Measurements from ENCODE around the gene ACSF2. TPM values are rescaled to one million over a fixed set of nuclear protein-coding genes. Genes with fewer than 3 reads are reported as not detected.

The ACSF2 gene
- total and polyA plus RNA-seq, 2 donors (not counting 3 experiments of a cell fraction or from before 2014, with no cell fraction given): 33.2 to 37.2 TPM

DNA sequence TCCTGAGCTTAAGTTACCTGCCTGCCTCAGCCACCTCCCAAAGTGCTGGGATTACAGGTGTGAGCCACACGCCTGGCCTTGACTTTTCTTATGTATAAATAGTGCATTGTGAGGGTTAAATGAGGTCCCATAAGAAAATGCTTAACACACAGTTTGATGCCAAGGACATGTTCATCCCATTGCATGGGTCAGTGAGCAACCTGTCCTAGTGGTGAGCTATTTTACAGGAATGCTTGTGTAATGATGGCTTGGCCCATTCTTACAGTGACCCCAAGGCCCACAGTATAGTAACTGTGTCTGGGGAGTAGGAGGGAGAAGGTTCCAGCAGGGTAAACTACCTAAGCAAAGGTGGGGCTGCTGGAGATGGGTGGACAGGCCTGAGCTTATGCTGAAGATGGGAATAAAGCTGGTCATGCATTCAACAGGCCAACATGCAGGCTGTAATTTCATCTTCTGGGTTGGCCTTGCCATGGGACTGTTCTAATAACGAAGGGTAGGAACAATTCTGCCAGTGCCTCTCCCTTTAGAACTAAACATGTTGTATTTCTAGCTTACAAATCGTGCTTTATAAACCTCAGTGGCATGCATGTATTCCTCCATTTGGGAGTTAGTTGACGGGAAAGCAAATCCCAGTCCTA lies 6.2 kb downstream of the ACSF2 start:
- Histone ChIP-seq H3K36me3 (ENCODE audit: control insufficient read depth in 2 of 2, extremely low read depth in 1 of 2, insufficient read depth in 2 of 2, low read length in 2 of 2) (peaks cover 0 to 4% of the 10 kb centered on the region in 2 experiments), H3K4me2 (ENCODE audit: insufficient read depth, low read length) (no peak overlapping the region), H4K20me1 (replicated peaks; ENCODE audit: control insufficient read depth, extremely low read depth, insufficient read depth, low read length) (no peaks in the 10 kb centered on the region), H3K9me3 (replicated peaks; ENCODE audit: control insufficient read depth, insufficient read depth, low read length) (no peaks in the 10 kb centered on the region), H3K4me3 (replicated peaks in 1 of 3; ENCODE audit: insufficient read depth in 1 of 3, low read depth in 1 of 3, low read length in 3 of 3) (no peak overlapping the region), H2AFZ (ENCODE audit: low read depth, low read length) (no peak overlapping the region), H3K27me3 (ENCODE audit: control insufficient read depth in 2 of 2, insufficient read depth in 2 of 2, low read length in 2 of 2) (no peaks in the 10 kb centered on the region), H3K79me2 (ENCODE audit: control insufficient read depth, insufficient read depth, low read length) (no peaks in the 10 kb centered on the region), H3K27ac (ENCODE audit: insufficient read depth, low read depth, low read length) (no peak overlapping the region), H3K9me1 (replicated peaks; ENCODE audit: control insufficient read depth, extremely low read depth, insufficient read depth, low read length) (no peaks in the 10 kb centered on the region), H3K4me1 (ENCODE audit: control insufficient read depth, extremely low read depth, insufficient read depth, low read length) (peaks cover under 1% of the 10 kb centered on the region), H3K9ac (replicated peaks; ENCODE audit: extremely low read depth, insufficient read depth, low read length) (no peak overlapping the region)
- FAIRE-seq (no peak), DNase-seq (ENCODE audit: low read depth, low spot score) (no peak)
- no peak for TF ChIP-seq EZH2 (IDR thresholded peaks at IDR 0.05; ENCODE audit: borderline replicate concordance, low read depth, low read length, severe bottlenecking)
- CTCF ChIA-PET: interaction anchor here (1.5 to 4.4 kb wide), 3 partner anchors 11 to 35 kb away, joined by 4 to 20 read pairs (median 5); partner anchors contain the start of gene LRRC59
- BruUV-seq (replicated peaks): no TSS peak
- intact Hi-C loops (cut with micrococcal nuclease) (no loop called here), dilution Hi-C loops (cut with MboI; ENCODE audit: extremely low pct_ligation_motif_present, low sequenced_read_pairs) (no loop called here)
- POLR2A ChIA-PET: no interaction called here

DNA sequence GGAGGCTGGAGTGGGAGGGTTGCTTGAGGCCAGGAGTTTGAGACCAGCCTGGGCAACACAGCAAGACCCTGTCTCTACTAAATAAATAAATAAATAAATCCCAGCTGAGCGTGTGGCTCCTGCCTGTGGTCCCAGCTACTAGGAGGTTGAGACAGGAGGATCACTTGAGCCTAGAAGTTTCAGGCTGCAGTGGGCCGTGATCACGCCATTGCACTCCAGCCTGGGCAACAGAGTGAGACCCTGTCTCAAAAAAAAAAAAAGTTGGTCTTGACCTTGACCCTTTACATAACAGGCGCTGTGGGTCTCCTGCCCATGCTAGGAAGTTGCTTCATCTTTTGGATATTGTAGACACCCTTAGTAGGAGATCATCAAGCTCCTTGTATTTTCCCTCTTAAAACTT lies 11.4 kb downstream of the ACSF2 start:
- FAIRE-seq (no peak), DNase-seq (ENCODE audit: low read depth, low spot score) (no peak)
- TF ChIP-seq POLR2AphosphoS5 (IDR thresholded peaks at IDR 0.05; ENCODE audit: insufficient read depth, low read depth, low read length): no peak
- TF ChIP-seq MYC (IDR thresholded peaks at IDR 0.05; ENCODE audit: low read depth, low read length): no peak
- TF ChIP-seq, protein P1, sequence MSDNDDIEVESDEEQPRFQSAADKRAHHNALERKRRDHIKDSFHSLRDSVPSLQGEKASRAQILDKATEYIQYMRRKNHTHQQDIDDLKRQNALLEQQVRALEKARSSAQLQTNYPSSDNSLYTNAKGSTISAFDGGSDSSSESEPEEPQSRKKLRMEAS (IDR thresholded peaks at IDR 0.05; ENCODE audit: insufficient read depth, insufficient read length): no peak
- TF ChIP-seq GATA2 (IDR thresholded peaks at IDR 0.05; ENCODE audit: insufficient read depth, insufficient read length, low read depth, low read length): no peak
- TF ChIP-seq FOS (IDR thresholded peaks at IDR 0.05; ENCODE audit: borderline replicate concordance, insufficient read depth, low read length): no peak
- TF ChIP-seq, protein P2, sequence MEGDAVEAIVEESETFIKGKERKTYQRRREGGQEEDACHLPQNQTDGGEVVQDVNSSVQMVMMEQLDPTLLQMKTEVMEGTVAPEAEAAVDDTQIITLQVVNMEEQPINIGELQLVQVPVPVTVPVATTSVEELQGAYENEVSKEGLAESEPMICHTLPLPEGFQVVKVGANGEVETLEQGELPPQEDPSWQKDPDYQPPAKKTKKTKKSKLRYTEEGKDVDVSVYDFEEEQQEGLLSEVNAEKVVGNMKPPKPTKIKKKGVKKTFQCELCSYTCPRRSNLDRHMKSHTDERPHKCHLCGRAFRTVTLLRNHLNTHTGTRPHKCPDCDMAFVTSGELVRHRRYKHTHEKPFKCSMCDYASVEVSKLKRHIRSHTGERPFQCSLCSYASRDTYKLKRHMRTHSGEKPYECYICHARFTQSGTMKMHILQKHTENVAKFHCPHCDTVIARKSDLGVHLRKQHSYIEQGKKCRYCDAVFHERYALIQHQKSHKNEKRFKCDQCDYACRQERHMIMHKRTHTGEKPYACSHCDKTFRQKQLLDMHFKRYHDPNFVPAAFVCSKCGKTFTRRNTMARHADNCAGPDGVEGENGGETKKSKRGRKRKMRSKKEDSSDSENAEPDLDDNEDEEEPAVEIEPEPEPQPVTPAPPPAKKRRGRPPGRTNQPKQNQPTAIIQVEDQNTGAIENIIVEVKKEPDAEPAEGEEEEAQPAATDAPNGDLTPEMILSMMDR (IDR thresholded peaks at IDR 0.05; ENCODE audit: extremely low read depth in 1 of 2, insufficient read depth in 1 of 2, low read depth in 1 of 2, low read length in 2 of 2): no peak
- intact Hi-C loops (cut with micrococcal nuclease) (no loop called here), dilution Hi-C loops (cut with MboI; ENCODE audit: extremely low pct_ligation_motif_present, low sequenced_read_pairs) (no loop called here)
- no peak overlapping the region for H3K27ac ChIP-seq (ENCODE audit: insufficient read depth, low read depth, low read length)
- H3K79me2 ChIP-seq (ENCODE audit: control insufficient read depth, insufficient read depth, low read length): no peaks in the 10 kb centered on the region
- no peak overlapping the region for H3K9ac ChIP-seq (replicated peaks; ENCODE audit: extremely low read depth, insufficient read depth, low read length)
- H4K20me1 ChIP-seq (replicated peaks; ENCODE audit: control insufficient read depth, extremely low read depth, insufficient read depth, low read length): no peaks in the 10 kb centered on the region
- H3K9me3 ChIP-seq (replicated peaks; ENCODE audit: control insufficient read depth, insufficient read depth, low read length): no peaks in the 10 kb centered on the region
- no peaks in the 10 kb centered on the region for H3K9me1 ChIP-seq (replicated peaks; ENCODE audit: control insufficient read depth, extremely low read depth, insufficient read depth, low read length)
- no peak overlapping the region for H2AFZ ChIP-seq (ENCODE audit: low read depth, low read length)
- peaks cover 0 to 4% of the 10 kb centered on the region in 2 experiments for H3K36me3 ChIP-seq (ENCODE audit: control insufficient read depth in 2 of 2, extremely low read depth in 1 of 2, insufficient read depth in 2 of 2, low read length in 2 of 2)
- CTCF ChIA-PET: interaction anchor here (0.8 kb wide), 1 partner anchor 40 kb away, joined by 3 read pairs; the partner anchor contains the start of gene LRRC59
- no peaks in the 10 kb centered on the region for H3K4me1 ChIP-seq (ENCODE audit: control insufficient read depth, extremely low read depth, insufficient read depth, low read length)
- H3K27me3 ChIP-seq (ENCODE audit: control insufficient read depth in 2 of 2, insufficient read depth in 2 of 2, low read length in 2 of 2): no peaks in the 10 kb centered on the region
- BruUV-seq (replicated peaks): no TSS peak
- no peak overlapping the region for H3K4me2 ChIP-seq (ENCODE audit: insufficient read depth, low read length)
- POLR2A ChIA-PET: no interaction called here
- H3K4me3 ChIP-seq (replicated peaks in 1 of 3; ENCODE audit: insufficient read depth in 1 of 3, low read depth in 1 of 3, low read length in 3 of 3): no peak overlapping the region

Measured in endothelial cell of umbilical vein (primary cell).